GM19452 (cell line): Measurements from ENCODE around the gene RMP24.

ENCODE experiments used
- ATAC-seq: cut with Tn5 transposase; IDR thresholded peaks from one replicate; pipeline ENCODE4 v1.9.1; 2021; ENCODE audit not compliant: unreplicated experiment

RMP24 gene

DNA sequence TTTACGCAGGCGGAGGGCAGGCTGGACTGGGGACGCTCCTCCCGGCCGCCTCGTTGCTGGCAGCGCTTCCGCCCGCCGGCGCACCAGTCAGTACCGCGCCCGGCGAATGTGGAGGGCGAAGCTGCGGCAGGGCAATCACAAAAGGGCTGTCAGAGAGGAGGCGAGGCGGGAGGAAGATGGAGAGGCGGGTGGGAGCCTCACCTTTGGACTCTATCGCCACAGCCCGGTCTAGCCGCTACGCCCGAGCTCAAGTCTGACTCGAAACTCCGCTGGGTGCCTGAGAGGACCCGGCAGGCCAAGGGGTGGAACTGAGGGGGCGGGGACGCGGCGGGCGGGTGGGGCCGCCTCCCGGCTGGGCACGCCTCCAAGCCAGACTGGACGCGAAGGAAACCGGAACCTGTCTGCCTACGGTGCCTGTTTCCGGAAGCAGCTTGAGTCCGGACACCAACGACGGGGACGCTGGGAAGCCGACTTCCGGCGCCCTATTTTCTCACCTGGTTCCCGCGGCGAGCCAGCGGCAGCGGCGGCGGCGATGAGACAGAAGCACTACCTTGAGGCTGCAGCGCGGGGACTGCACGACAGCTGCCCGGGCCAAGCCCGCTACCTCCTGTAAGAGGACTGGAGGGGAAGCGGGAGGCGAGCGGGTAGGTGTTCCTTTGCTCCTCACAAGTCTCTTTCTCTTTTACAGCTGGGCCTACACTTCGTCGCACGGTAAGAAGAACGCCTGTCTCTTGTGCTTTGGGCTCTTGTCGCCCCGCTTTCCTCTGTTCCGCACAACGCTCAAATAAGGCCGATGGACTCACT lies at the start of gene RMP24:
Gene RMP24 (plus strand): TSS at position 483 of the 804 bp plus-strand sequence.
- peak; percentile 86 for ATAC-seq

DNA sequence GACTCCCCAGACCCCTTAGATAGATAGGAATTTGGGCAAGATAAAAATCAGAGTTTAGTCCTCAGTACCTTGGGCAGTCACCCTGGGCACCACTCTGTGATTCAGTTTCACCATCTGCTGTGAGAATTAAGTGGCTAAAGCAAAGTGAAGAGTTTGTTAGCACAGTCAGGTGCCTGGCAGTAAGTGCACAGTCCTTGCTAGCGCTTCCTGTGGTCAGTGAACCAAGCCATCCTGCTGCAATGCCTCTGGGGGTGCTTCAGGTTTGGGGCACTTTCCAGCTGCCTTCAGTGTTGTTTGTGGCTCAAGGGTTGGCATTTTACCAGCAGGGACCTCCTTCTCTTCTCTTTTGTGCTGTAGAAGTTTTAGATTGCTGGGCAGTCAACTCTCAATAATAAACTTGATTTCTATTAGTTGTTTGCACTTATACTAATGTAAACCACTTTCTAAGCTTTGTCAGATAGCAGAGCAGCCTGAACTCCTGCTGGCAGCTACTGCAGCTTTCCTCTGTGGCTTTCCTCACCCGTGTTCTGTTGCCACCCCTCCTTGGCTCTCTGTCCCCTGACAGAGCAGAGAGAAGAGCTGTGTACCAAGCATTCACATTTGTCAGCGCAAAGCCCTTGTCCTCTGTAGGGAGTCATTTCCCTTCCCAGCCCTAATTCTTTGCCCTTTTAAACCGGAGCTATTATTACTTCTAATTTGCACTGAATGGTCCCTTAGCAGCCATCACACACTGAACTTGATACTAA lies 48.4 kb upstream of the RMP24 start:
- ATAC-seq, result no peak

DNA sequence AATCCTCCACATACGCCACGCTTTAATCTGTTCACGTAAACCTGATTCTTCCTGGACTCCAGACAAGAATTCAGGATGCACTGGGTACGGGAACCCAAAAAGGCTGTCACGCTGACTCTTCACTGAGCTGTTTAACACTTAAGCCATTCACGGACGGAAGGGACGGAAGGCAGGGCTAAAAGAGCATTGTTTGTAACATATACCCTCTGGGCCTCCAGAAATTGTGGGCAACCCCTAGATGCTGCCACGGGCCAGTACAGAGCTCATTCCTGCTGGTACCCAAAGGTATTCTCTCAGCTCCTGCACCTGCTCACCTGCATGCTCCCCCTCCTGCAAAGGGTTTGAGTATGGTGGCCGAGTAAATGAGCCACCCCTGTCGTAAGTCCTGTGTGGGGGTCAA lies 45.6 kb upstream of the RMP24 start:
- no peak for ATAC-seq

DNA sequence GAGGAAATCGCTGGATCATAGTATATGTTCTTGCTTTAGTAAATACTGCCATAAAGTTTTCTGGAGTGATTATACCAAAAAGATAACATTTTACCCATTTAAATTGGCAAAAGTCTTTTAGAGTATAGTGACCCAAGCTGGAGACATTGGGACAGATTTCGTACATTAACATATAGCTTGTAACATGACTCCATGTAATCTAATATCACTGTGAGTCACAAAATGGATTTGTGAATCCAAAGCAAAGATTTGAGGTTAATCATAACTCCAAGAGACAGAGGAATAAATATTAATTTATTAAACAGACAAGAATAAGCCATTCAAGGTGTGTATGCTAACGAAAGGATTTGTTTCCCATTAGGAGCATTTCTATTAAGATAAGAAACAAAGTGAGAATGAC lies 45.0 kb upstream of the RMP24 start:
- no peak for ATAC-seq

DNA sequence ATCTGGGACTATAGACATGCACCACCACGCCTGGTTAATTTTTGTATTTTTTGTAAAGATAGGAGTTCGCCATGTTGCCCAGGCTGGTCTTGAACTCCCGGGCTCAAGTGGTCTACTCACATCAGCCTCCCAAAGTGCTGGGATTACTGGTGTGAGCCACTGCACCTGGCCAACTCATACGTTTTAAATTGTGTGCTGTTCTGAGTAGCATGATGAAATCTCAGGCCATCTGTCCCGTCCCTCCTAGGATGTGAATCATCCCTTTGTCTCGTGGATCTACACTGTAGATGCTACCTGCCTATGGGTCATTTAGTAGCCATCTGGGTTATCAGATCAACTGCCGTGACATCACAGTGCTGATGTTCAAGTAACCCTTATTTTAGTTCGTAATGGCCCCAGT lies 38.5 kb upstream of the RMP24 start:
- no peak for ATAC-seq

DNA sequence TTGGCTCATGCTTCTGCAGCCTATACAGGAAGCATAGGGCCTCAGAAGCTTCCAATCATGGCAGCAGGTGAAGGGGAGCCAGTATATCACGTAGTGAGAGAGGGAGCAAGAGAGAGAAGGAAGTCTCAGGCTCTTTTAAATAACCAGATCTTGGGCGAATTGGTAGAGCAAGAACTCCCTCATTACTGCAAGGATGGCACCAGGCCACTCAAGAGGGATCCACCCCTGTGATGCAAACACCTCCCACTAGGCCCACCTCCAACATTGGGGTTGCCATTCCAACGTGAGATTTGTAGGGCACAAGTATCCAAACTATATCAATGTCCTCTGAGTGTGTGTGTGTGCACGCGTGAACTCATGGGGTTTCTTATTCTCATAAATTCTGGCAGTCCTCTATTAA lies 37.6 kb upstream of the RMP24 start:
- no peak for ATAC-seq

DNA sequence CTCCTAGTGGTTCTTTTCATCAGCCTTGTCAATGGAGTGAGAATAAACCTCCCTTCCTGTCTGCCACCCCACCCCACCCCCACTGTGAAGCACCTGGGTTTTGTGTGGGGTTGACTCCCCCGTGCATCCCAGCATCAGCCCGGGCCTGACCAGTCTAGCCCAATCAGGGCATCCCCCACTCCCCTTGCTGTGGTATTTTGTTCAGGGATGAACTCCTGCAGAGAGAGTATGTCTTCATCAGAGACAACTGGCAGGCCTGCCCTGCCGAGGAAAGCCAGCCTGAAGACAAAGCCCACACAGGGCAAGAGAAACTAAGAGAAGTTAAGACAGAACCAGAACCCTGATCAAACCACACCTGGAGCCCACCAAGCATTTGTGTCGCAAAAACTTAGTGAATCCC lies 36.7 kb upstream of the RMP24 start:
- ATAC-seq, result no peak

DNA sequence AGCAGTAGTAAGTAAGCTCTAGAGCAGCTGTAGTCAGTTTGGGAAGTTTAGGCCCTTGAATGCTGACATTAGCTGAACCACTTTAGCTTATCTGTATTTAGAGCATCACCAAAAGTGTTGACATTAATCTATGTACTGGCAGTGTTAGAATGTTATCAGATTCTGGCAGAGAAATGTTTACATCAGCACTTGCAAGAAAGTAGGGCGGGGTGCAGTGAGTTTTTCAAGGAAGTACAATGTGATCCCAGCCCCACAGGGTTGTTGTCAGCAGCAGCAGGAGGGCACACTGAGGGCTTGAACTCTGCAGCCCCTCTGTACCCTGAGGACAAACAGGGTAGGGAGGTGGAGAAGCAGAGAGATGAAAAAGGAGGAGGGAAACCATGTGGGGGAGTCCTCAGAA lies 35.5 kb upstream of the RMP24 start:
- ATAC-seq, result no peak

DNA sequence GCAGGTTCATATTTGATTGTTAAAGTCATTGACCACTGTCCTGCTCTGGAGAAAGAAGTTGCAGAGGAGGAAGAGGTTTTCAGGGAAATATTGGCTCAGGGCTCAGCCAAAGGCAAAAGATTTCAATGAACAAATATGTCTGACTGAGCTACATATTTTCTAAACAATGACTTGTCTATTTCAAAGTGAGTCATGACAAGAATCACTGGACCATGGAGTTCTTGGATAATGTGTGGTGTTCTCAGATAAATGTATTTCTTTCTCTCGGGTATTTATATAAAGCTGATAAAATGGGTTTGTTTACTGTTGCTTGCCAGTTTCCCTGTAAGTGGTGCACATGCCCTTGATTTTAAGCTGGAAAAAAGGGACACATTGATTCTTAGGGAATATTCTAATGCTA lies 34.3 kb upstream of the RMP24 start:
- ATAC-seq, result no peak

DNA sequence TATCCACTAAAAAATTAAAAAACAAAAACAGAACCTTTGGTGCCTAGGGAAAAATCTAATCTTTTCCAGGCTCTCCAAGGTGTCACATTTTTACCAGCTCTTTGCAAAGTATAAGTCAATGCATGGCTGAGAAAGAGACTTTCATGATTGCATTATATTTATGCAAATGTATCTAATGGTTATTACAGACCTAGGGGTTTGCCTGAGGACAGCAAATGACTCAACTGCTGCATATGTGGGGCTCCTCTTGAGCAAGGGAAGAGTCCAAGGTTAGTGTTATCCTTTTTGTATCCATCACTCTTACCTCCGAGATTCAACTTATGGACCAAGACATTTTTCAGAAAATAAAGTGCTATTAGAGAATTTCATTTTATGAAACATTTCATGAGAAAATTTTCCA lies 33.9 kb upstream of the RMP24 start:
- ATAC-seq, result no peak

DNA sequence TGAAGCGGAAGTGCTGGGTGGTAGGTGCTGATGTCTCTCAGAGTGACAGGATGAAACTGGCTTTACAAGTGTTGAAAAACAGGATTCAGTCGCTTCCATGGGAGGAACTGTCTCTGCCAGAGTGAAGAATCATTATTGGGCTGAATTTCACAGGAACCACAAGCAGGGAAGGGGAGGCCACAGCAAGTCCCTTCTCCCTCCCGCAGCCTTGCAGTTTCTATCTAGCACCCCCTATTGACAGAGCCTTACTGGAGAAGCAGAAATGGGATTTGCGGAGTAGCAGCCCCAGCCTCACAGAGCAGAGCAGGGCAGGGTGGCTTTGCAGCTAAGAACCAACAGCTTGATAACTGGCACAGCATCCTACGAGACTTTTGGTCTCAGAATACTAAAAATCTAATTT lies 33.3 kb upstream of the RMP24 start:
- ATAC-seq, result no peak

DNA sequence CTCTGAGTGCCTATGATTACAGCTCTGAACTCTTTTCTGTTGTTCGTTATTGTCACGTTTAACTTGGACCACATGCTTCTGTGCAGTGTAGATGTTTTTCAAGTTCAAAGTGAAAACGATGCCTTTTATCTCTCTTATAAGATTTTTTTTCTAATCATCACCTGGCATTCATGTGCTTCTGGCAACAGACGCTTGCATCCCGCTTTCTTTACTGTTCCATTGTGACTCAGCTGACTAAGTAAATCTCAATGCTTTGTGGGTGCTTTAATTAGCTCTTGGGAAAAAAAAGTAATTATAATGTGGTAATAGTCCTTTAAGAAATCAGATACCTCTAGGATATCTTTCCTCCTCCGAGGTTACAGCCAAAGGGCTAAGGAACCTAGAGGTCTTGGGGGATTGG lies 31.2 kb upstream of the RMP24 start:
- no peak for ATAC-seq

DNA sequence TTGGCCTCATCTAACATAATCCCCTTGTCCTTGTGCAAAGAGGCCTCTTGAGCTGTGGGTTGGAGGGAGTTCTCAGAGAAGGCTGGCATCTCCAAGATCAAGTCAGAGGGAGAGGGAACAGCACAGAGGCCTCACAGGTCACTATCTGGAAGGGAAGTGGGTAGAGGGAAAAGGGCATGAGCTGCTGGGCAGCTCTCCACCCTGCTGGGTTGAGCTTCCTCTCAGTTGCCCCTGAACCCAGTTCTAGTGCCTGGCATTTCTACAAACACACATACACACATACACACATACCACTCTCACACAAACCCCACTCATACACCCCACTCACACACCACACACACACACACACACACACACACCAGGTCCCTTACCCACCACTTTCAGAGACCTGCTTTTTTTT lies 30.3 kb upstream of the RMP24 start:
- no peak for ATAC-seq

DNA sequence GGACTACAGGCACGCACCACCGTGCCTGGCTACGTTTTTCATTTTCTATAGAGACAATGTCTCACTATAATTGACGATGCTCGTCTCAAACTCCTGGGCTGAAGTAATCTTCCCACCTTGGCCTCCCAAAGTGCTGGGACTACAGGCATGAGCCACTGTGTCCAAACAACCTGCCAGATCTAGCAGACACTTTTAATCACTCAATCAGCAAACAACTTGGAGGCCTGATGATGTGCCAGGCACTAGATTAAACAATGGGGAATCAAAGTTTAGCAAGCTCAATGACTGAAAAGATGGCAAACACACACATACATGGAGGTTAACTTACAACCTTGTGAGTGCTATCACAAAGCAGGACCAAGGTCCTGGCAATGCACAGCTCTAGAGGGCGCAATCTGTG lies 29.8 kb upstream of the RMP24 start:
- no peak for ATAC-seq

DNA sequence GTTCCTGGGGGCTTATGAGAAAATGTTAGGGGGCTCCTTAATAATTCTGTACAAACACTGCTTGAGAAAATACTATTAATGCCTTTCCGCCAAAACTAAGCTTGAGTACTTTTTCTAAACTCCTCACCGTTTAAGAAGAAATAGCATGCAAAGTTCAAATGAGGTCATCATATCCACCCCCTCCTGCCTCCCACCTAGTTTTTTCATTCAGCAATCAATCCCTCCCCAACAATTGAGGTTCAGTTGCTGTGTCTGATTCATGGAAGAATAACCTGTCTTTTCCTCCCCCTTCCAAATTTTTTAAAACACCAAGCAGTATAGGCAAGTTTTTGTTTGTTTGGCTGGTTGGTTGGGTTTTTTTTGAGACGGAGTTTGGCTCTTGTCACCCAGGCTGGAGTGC lies 24.4 kb upstream of the RMP24 start:
- ATAC-seq, result no peak

DNA sequence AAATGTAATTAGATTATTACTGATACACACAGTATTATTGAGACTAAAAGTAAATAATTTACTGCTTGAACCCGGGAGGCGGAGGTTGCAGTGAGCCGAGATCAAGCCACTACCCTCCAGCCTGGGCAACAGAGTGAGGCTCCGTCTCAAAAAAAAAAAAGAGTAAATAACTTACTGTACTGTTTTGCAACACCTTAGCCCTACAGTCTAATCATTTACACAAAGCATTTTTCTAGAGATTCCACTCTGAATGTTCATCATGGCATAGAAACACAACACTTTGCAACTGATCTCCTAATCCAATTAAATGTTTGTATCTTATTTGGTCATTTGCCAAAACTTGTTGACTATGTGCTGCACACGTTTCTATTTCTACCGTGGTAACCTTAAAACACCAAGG lies 23.4 kb upstream of the RMP24 start:
- ATAC-seq, result no peak

DNA sequence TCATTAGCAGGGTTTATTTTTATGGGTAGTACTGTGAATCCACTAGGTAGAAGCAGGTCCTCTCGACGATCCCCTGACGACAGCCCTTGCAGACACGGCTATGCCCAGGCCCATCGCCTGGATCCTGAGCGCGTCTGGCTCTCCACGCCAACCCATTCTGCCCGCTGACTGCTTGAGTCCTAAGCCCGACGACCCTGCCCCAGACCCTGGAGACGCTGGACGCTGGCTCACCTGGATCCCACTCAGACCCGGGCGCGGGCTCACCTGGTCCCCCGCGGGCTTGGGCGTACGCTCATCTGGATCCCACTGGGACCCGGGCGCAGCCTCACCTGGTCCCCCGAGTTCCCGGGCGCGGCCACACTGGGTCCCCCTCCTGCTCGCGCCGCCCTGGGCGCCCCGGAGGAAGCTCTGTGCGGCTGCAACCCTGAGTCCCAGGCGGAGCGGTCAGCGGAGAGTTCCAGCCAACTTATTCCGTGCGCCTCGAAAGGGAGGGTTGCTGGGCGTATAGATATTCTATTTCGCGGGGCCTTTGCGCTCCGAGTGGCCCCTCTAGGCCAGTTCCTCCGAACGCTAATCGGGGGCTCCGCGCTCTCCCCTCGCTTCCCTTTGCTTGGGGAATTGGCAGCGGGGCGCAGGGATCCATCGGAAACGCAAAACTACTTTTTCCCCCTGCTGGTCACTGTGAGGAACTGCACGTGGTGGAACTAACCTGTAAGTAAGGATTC lies 22.4 kb upstream of the RMP24 start:
- ATAC-seq, result peak; percentile 71

DNA sequence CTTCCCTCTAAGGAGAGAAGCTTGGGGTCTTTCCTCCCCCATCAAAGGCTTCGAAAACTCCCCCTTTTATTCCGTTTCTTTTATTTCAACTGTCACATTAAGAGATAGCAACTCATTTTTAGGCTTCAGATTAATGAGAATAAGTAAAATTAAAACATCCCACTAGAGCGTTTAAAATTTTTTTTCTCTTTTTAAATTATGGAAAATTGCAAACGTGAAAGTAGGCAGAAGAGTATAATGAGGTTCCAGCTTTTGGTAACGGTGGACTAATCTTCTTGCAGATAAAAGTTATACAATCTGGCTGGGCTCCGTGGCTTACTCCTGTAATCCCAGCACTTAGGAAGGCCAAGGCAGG lies 21.9 kb upstream of the RMP24 start:
- ATAC-seq, result no peak

DNA sequence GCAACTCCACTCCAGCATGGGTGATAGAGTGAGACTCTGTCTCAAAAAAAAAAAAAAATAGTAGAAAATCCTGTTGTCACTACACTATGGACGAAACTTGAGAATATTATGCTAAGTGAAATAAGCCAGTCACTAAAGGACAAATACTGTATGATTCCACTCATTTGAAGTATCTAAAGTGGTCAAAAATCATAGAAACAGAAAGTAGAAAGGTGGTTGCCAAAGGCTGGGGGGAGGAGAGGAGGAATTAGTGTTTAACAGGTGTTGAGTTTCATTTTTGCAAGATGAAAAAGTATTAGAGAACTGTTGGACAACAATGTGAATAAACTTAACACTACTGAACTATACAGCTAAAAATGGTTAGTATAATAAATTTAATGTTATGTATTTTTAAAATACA lies 18.8 kb upstream of the RMP24 start:
- ATAC-seq, result no peak

DNA sequence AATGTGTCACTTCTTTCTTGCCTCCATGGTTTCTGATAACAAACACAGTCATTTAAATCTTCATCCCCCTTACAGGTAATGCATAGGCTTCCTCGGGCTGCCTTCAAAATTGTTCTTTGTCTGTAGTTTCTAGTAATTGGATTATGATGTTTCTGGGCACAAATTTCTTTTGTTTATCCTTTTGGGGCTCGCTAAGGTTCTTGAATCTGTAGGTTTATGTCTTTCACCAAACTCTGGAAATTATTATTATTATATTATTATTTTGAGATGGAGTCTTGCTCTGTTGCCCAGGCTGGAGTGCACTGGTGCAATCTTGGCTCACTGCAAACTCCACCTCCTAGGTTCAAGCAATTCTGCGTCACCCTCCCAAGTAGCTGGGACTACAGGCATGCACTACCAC lies 16.3 kb upstream of the RMP24 start:
- no peak for ATAC-seq

DNA sequence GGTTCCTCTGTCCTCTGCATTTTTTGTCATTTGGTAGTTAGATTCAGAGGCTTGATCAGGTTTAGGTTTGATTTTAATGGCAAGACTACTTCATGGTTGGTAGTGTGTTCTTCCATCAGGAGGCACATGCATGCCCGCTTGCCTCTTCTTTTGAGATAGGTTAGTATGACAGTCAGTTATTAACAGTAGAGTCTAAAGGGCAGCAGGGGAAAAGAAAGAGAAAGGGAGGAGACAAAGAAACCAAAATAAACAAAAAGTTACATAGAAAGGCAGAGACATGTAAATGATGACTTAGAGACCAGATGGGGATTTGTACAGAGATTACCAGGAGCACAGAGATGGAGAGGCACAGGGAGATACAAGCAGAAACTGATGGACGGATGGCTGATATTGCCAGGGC lies 10.2 kb upstream of the RMP24 start:
- no peak for ATAC-seq

DNA sequence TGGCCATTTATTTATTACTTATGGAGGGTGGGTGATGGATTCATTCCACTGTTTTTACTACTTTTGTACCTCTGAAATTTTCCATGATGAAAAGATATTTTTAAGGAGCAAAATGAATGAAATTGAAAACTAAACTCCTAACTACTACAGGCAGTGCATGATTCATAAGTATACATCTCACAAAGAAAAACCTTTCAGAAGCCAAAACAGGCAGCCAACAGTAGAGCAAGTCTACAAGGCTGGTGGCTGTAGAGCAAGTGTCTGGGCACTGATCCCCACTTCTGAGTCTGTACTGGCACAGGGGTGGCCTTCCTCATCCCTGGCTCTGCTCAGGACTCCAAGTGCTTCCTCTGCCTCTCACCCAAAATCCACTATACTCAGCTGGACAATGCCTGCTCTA lies 8.2 kb upstream of the RMP24 start:
- ATAC-seq, result no peak
